ENCODE data around the gene CASKIN2.
A peak's percentile ranks its signal among the peaks of the same experiment; 100 is the strongest.

CASKIN2 gene

DNA sequence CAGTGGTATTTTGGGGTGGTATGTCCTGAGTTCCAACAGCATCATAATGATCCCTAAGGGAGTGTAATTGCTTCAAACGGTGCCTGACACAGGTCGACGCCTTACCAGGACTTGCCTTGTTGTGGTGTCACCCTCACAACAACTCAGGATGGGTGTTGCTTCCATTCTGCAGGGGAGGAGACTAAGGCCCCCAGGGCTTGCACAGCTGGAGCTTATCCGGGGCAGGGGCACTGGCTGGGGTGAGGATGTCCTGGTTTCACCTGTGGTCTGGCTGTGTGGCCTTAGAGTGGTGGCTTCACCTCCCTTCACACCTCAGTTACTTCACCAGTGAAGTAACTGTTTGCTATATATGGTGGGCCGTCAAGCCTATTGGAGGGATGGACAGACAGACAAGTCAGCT lies 33.5 kb upstream of the CASKIN2 start:
- no peak for DNase-seq

DNA sequence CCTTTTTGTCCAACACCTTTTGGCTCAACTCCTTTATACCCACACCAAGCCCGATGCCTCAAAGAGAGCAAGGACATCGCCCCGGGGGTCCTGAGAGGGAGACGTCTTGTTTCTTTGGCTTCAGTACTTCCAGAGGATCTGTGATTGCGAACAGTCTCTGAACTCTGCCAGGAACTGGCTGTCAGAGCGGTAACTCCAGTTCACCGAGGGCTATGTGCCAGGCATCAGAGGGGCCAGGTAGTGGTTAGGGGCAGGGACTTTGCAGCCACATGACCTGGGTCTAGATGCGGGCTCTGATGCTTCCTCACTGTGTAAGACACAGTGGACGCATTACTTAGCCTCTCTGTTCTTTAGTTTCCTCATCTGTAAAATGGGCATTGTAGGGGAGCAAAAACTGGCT lies 31.8 kb upstream of the CASKIN2 start:
- DNase-seq = no peak

DNA sequence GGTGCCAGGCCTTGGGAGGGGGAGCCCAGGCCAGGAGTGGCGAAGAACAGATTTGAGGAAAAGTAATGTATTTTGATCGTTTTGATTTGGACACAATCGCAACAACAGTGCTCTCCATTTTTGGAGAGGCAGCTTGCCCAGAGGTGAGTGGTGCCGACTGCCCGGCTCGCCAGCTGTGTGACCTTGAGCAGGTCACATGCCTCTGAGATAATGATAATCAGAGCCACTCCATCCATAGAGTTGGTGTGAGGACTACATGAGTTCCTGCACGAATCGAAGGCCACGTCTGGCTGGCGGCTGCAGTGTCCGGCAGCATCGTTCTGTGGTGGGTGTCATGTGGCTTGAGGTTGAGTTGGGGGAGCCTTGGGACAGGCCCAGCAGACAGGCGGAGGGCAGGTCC lies 30.8 kb upstream of the CASKIN2 start:
- DNase-seq = no peak

DNA sequence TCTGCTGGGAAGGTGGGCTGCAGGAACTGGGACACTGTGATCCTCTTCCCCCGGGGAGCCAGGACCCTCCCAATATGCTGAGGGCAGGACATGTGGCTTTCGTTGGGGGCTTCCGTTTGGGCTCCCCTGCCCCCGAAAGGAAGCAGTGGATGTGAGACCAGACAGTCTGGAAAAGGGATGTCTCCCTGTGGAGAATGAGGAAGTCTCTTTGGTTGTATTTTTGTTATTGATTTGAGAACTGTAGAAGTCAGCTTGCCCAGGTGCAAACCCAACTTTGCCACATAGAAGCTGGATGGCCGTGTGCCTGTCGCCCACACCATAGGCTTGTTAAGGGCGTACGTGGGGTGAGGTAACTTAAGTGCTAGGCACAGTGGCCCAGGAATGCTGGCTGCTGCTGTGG lies 28.9 kb upstream of the CASKIN2 start:
- no peak for DNase-seq

DNA sequence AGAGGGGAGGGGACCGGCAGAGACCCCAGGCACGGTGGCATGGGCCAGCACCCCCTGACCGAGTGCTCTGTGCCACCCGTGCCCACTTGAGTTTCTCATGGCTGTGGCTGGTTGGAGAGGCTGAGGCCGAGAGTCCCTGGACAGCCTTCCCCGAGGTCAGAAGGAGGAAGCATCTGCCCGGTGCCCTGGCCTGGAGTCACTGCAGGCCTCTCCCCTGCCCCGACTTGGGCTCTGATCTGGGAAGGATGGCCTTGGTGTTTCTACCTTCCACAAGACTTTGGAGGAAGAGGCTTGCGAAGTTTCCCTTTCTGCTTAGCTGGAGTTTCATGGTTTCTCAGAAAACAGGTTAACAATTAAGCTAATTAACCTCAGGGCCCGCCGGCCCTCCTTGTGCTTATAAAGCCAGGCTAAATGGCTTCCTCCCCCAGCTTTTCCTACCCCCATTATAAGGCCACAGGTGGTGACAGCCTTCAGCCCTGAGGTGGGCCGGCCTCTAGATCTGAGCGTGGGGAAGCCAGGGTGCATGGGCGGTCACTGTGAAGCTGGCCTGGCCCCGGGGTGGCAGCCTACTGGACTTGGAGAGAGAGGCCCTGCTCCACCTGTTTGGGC lies 27.5 kb upstream of the CASKIN2 start:
- no peak for DNase-seq

DNA sequence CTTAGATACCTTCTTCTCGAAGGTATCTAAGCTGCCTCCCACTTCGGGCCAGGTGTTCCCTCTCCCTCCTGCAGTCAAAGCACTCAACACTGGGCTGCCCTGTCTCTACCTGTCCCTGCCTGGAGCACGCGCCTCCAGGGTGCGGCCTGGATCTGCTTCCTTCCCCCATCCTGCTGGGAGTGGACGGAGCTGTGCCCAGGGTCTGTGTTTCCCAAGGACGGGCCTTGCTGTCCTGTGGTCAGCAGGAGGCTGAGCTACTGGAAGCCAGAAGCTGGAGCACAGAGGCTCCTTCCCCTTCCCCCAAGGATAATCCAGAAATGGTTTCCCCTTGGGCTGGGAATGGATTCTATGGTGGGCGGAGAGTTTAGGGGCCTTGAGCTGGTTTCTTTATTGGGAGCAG lies 26.9 kb upstream of the CASKIN2 start:
- no peak for DNase-seq

DNA sequence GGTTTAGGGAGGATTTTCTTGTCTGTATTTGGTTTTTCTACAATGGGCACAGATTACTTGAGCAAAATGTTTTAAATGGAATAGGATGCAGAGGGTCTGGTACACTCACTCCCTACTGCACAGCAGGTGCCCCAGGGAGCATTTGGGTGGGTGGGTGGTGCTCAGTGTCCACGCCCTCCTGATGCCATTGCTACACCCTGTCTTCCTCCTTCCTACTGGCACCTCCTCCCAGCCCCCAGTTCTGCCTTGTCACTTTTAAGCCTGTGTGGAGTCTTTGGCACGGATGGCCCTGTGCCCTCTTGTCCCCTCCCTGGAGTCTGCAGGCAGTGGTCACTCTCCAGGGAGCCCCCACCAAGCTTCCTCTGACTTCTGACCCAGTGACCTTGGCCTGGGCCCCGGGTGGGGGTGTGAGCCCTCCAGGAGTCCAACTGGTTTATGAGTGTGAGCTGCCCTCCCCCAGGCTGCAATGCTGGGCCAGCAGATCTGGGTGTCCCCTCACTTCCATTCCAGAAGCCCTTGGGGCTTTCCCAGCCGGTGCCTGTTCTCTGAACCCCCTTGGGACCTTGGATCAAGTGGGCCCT lies 25.7 kb upstream of the CASKIN2 start:
- DNase-seq = no peak

DNA sequence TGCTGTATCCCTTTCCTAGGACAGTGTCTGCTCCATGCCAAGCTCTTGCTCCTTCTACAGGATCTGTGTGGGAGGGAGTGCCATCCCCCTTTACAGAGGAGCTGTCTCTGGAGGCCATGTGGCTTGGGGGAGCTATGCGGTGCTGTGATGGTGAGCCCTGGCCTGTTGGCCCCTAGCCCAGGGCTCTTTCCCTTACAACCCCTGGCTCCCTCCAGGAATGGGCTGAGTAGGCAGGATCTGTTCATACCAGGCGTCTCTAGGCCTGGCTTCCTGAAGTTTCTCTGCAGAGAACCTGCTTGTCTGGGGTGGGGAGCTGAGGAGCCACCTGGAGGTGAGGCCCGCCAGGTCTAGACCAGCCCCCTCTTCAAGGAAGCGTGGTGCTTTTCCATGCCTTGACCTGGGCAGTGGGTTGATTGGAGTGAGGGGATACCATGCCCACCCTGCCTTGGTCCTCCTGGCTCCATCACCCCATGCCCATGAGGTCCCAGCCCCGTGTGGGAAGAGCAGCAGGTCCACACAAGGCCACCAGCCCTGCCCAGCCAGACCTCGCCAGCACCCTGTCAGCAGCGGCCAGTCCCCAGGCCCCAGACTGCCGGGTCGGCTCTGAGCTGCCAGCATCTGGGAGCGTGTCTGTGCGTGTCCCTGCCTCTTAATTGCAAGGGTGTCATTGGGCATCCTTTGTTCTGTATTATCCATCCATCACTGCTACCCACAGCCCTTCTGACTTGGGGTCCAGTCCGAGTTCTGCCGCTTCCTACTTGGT lies 24.8 kb upstream of the CASKIN2 start:
- DNase-seq = no peak

DNA sequence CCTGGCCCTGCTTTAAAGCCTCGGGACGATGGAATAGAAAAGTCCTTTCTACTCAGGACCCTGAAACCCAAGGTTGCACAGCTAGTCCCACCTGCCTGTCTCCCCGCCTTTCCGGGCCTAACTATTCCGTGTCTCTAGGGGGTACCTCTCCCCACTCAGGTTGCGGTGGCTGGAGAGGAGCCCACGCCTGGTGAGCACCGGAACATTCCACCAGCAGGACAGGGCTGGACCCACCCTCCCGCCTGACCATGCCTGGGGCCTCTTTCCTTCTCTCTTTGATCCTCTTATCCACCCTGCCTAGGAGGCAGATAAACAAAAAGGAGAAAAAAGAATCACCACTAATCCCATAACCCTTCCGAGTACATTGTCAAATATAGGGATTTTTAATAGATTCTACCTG lies 21.0 kb upstream of the CASKIN2 start:
- DNase-seq = no peak

DNA sequence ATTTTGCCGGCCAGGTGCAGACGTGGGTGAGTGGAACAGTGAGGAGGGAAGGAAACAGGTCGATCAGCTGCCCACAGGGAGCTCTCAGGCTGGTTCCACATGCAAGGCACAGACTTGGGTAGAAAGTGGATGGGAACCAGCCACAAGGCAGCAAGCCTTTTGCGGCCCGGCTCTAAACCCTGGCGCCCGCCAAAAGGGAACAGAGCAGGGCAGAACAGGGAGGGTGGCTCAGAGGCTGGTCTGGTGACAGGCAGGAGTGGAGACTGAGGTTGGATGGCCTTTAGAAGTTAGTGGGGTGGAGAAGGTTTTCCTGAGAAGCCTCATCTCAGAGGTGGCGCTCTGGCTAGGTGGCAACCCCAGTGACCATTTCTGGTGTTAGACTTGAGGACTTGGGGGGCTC lies 20.5 kb upstream of the CASKIN2 start:
- no peak for DNase-seq

DNA sequence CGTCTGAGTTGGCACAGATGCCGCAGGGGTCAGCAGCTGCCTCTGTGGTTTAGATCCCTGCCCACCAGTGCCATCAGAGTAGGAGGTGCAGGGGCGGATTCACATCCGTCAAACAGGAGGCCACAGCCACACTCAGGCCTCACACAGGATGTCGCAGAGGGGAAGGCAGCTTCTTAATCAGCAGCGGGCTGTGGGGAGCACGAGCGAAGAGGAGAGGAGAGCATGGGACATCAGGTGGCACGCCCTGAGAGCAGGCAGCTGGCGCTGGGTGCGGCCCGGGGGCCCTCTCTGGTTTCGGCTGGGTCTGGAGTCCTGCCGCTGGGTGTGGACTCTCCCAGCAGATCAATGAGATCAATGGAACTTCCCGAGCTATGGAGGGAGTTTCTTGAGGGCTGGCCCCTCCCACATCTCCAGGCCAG lies 19.8 kb upstream of the CASKIN2 start:
- DNase-seq = peak; percentile 85

DNA sequence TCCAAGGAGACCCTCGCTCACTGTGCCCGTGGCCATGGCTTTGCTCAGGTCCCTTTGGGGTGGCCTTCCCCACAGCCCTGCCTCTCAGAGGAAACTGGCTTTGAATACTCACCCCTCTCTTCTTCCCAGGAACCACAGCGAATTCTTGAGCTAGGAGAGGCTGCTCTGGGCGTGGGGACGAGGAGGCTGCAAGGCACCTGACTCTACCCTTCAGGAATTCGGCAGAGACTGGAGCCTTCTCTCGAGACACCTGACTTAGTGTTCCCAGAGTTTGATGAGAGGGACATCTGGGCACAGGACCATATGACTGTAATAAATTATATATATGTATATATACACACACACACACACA lies 16.4 kb upstream of the CASKIN2 start:
- DNase-seq = no peak

DNA sequence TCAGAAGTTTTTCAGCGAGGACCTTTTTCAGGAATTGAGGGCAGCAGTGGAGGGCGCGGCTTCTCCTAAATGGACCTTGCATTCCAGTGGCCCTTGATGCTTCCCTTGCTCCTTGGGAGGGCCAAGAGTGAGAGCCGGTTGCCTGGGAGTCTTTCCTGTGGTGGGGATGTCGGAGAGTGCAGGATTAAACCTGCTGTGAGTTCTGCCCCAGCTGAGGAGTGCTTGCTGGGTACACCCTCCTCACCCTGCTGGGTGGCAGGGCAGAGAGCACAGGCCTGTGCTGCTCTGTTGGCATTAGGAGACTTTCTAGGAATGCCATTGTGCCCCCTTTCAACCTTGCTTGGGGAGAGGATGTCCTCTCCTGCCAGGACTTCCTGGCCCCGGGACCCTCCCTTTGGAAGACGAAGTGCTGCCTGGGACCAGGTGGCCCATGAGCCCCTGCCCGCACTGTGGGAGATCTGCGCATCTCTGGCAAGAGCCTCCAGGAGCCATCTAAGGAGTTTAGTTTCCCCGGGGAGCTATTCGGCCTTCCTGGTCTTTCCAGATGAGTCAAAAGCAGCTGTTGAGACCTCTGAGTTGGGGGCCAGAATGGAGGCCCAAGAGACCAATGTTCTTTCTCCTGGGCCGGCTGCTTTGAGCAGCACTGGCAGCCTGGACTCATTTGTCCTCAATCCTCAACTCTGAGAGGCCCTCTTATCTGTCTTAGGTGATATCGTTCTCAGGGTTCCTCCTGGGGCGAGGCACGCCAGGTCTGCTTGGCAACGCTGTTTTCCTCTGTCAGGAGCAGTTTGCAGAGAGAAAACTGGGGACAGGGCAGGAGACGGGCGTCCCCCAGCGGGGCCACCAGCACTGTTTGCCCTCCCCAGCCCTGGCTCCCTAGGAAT lies 15.7 kb upstream of the CASKIN2 start:
- no peak for DNase-seq

DNA sequence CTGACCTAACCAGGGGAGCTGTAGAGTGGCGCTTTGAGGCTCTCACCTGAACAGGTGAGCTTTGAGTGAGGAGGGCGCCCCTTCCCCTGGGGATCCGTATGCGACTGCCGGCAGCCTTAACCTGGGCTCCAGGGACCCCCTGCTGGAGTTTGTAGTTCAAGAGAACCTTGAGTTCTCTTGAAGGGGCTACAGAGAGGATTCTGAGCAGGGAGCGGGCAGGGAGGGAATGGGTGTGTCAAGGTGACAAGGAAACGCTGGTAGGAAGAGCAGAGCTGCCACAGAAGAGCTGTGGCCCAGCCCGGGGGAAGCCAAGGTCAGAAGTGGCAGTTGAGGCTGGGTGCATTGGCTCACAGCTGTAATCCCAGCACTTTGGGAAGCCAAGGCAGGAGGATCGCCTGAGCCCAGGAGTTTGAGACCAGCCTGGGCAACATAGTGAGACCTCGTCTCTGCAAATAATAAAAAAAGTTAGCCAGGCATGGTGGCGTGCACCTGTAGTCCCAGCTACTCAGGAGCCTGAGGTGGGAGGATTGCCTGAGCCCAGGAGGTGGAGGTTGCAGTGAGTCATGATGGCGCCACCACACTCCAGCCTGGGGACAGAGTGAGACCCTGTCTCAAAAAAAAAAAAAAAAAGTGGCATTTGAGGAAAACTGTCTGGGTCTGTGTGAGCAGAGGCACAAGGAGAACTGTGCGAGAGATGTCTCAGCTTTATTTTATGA lies 11.4 kb upstream of the CASKIN2 start:
- DNase-seq = no peak

DNA sequence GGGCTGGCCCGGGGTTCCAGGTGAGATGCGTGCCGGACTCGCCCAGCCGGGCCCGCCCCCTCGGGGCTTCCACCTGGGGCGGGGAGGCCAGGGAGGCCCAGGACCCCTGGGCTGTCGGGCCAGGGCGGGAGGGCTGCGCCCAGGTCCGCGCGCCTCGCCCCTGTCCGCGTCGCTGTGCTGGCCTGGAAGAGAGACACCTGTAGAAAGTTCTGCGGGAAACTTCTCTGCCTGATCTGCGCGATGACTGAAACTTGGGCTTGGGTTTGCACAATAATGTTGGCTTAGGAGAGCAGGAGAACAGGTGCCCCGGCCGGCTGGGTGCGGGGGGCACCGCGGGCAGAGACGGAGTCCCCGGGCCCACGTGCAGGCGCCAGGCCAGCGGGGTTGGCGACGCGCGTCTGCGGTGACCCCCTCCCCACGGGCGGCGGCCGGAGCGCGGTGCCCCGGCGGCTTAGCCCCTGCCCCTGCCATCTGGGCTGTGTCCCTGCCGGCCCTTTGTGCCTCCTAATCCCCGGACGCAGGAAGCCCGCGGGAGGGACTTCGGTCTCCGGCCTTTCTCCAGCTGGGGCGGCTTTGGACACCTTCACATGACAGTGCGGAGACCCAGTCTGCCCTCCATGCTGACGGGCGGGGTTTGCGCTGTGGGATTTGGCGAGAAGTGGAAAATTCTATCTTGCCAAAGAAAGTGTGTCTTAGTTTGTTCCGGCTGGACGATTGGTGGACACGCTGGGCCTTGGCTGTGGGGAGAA lies 10.6 kb upstream of the CASKIN2 start:
- no peak for DNase-seq

DNA sequence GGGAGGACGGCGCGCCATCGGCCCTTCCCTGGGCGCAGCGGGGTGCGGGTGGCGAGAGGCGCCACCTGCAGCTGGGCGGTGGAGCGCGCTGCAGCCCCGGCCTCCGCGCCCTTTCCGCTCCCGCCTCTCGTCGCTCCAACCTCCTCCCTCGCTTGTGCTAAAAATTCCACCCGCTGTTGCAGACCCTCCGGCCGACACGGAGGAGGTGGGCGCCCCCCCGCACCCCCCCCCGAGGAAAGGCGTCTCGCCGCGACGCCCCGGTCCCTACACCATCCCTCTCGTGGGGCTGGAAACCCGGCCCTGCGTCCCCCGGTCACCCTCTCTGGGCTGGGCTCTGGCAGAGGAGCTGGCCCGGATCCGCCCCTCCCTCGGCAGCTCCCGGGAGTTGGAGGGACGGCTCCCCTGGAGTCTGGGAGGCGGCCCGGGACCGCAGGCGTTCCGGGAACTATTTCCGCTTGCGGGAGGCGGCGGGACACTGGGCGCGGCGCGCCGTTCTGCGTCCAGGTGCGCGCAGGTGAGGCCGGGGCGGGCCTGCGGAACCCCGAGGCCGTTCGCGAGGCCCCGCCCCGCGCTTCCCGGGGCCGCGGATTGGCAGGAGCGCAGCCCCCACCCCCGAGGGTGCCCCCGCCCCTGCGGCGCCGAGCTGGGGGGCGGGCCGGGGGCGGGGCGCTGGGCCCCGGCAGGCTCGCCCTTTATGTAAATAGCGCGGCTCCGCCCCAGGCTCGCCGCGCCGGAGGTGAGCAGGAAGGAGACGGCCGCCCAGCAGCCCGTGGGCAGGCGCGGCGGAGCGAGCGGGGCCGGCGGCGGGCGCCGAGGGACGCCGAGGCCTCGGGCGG lies 9.9 kb upstream of the CASKIN2 start, which contains the start of gene LLGL2:
Gene LLGL2 (plus strand): TSS at position 728 of the 836 bp plus-strand sequence. CDS start 17,730 bp downstream, outside the sequence.
- peak; percentile 84 for DNase-seq

DNA sequence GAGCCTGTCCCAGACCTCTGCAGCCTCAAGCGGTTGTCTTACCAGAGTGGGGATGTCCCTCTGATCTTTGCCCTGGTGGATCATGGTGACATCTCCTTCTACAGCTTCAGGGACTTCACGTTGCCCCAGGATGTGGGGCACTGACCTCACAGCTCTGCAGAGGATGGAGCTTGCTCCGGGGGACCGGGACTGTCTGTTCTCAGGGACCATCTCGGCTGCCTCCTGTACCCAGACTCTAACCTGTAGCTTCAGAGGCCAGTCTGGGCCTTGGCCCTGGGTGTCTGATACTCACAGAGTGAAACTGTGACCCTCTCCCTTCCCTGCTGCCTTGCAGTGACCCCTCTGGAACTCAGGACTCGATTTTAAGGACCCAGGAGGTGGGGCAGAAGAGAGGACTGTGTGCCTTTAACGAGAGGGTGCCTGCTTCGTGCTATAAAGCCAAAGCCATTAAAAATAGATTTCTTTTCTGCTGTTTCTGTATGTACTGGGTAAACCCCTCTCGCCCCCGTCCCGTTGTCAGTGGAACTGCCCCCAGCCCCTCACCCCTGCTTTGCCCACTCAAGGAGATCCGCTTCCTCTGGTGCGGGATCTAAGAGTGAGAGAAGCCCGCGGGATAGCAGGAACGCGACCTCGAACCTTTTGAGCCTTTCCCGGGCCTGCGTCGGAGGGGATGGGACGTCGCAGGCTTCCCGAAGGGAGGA lies 9.1 kb upstream of the CASKIN2 start:
- no peak for DNase-seq

DNA sequence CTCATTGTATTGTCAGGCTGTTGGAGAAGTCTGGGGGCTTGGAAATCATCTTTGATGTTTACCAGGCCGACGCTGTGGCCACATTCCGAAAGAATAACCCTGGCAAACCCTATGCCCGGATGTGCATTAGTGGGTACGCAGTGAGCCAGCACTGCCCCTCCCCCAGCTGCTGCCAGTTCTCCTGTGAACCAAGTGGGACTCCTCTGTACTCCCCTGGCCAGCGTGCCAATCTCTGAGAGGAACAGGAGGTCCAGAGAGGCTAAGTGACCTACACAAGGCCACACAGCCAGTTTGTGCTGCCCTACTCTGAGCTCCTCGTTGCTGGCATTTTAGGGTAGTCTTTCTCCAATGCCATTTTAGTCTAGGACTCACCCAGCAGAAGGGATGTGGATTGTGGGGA lies 8.3 kb upstream of the CASKIN2 start:
- DNase-seq = no peak

DNA sequence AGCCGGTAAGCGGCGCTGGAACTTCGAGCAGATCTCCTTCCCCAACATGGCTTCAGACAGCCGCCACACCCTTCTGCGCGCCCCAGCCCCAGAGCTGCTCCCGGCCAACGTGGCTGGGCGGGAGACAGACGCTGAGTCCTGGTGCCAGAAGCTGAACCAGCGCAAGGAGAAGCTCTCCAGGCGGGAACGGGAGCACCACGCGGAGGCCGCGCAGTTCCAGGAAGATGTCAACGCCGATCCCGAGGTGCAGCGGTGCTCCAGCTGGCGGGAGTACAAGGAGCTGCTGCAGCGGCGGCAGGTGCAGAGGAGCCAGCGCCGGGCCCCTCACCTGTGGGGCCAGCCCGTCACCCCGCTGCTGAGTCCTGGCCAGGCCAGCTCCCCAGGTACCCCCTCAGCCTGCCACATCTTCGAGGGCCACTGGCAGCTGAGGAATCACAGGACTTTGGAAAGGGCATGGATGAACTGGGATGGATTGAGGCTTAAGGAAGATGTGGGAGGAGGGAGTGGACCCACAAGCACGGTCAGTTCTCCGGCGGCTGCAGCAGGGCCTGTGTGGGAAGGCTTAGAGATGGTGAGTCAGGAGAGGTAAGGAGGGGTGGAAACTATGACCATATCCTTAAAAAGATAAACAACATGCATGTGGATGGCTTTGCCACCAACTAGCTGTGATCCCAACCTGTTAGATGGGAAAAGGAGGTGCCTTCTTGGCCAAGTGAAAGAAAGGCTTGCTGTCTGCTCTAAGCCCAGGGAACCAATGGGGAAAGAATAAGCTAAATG lies 6.8 kb upstream of the CASKIN2 start:
- DNase-seq = no peak

DNA sequence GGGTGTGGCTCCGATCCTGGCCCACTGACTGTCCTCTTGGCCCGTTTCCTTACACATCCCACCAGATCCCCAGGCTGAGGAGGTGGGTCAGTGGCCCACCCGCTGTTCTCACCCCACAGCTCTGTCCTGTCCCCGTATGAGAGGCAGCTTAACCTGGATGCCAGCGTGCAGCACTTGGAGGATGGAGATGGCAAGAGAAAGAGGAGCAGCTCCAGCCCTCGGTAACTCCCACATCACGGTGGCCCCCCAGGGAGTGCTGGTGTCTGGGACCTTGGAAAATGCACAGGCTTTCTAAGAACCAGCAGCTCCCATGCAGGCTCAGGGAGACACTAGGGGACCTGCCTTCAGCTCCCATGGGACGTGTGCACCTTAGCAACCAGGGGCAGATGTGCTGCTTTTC lies 6.0 kb upstream of the CASKIN2 start:
- DNase-seq = no peak

All from activated CD4-positive, alpha-beta T cell treated with anti-CD3 and anti-CD28 coated beads, Interleukin-2, Interleukin-6, amounts not matched to agents 100 ng/mL and 50 ng/mL, durations not matched to agents 16 hours and 8 hours (primary cell).